Measurements from ENCODE around the gene SORCS3. TPM values are rescaled to one million over a fixed set of nuclear protein-coding genes. Genes with fewer than 3 reads are reported as not detected.
A peak's percentile ranks its signal among the peaks of the same experiment; 100 is the strongest.

Gene SORCS3
- total and polyA plus RNA-seq, 7 experiments from 2014 or later: 0.41 to 4.6 (median 0.61) TPM; not detected in 1

GRCh38 chr10:104941662-104942061 lies 300.6 kb downstream of the SORCS3 start:
- intact Hi-C loops (cut with micrococcal nuclease): no loop called here
- H3K4me3 Mint-ChIP-seq: no peak overlapping the region
- DNase-seq: no peak
- H3K27me3 Mint-ChIP-seq: no peaks in the 10 kb centered on the region
- ChIA-PET CTCF (no interaction called here), POLR2A (interaction anchor here (0.8 kb wide), 1 partner anchor 16 kb away, joined by 3 read pairs; no protein-coding TSS in a partner anchor)
- peaks cover 0 to 59% (median 24%) of the 10 kb centered on the region in 7 donors for H3K4me1 Mint-ChIP-seq
- Histone ChIP-seq H3K27ac (ENCODE audit: low read depth, low read length) (no peak overlapping the region), H3K36me3 (ENCODE audit: control insufficient read depth in 2 of 3, insufficient read depth in 3 of 3, low read length in 3 of 3) (no peaks in the 10 kb centered on the region), H3K27me3 (ENCODE audit: control insufficient read depth in 2 of 2, insufficient read depth in 2 of 2, low read length in 2 of 2) (no peaks in the 10 kb centered on the region), H3K9me3 (ENCODE audit: control insufficient read depth in 2 of 3, low read length in 3 of 3) (no peaks in the 10 kb centered on the region), H3K4me3 (ENCODE audit: low read length) (no peak overlapping the region), H3K4me1 (ENCODE audit: control insufficient read depth in 2 of 2, insufficient read depth in 2 of 2, low read length in 2 of 2) (peaks cover 0 to under 1% of the 10 kb centered on the region in 2 donors)
- no peak for ATAC-seq
- peaks cover 0 to 4% (median 0%) of the 10 kb centered on the region in 5 donors for H3K36me3 Mint-ChIP-seq
- H3K9me3 Mint-ChIP-seq: peaks cover 0 to 6% (median 0%) of the 10 kb centered on the region in 11 donors
- H3K27ac Mint-ChIP-seq: no peak overlapping the region

GRCh38 chr10:104947314-104947713 lies 306.2 kb downstream of the SORCS3 start:
- no peaks in the 10 kb centered on the region for H3K9me3 ChIP-seq (ENCODE audit: control insufficient read depth in 2 of 3, low read length in 3 of 3)
- intact Hi-C loops (cut with micrococcal nuclease): no loop called here
- H3K4me3 ChIP-seq (ENCODE audit: low read length): no peak overlapping the region
- H3K4me3 Mint-ChIP-seq: no peak overlapping the region
- no peak overlapping the region for H3K27ac Mint-ChIP-seq
- no peaks in the 10 kb centered on the region for H3K36me3 Mint-ChIP-seq
- CTCF ChIA-PET: no interaction called here
- ATAC-seq (no peak), DNase-seq (no peak)
- H3K27me3 Mint-ChIP-seq: no peaks in the 10 kb centered on the region
- no peak overlapping the region for H3K27ac ChIP-seq (ENCODE audit: low read depth, low read length)
- no peaks in the 10 kb centered on the region for H3K4me1 ChIP-seq (ENCODE audit: control insufficient read depth in 2 of 2, insufficient read depth in 2 of 2, low read length in 2 of 2)
- peaks cover 0 to 57% (median 18%) of the 10 kb centered on the region in 7 donors for H3K4me1 Mint-ChIP-seq
- POLR2A ChIA-PET: no interaction called here
- no peaks in the 10 kb centered on the region for H3K36me3 ChIP-seq (ENCODE audit: control insufficient read depth in 2 of 3, insufficient read depth in 3 of 3, low read length in 3 of 3)
- H3K27me3 ChIP-seq (ENCODE audit: control insufficient read depth in 2 of 2, insufficient read depth in 2 of 2, low read length in 2 of 2): no peaks in the 10 kb centered on the region
- H3K9me3 Mint-ChIP-seq: peaks cover 0 to 8% (median 0%) of the 10 kb centered on the region in 11 donors

GRCh38 chr10:104957178-104957841 lies 316.2 kb downstream of the SORCS3 start:
- H3K27ac Mint-ChIP-seq: no peak overlapping the region
- intact Hi-C loops (cut with micrococcal nuclease): no loop called here
- no peak overlapping the region for H3K4me3 Mint-ChIP-seq
- no peaks in the 10 kb centered on the region for H3K27me3 Mint-ChIP-seq
- ATAC-seq: no peak
- CTCF ChIA-PET: no interaction called here
- H3K9me3 Mint-ChIP-seq: peaks cover 0 to 21% (median 1%) of the 10 kb centered on the region in 11 donors
- no peaks in the 10 kb centered on the region for H3K36me3 ChIP-seq (ENCODE audit: control insufficient read depth in 2 of 3, insufficient read depth in 3 of 3, low read length in 3 of 3)
- no peaks in the 10 kb centered on the region for H3K4me1 ChIP-seq (ENCODE audit: control insufficient read depth in 2 of 2, insufficient read depth in 2 of 2, low read length in 2 of 2)
- peaks cover 0 to 38% (median 20%) of the 10 kb centered on the region in 5 donors for H3K36me3 Mint-ChIP-seq
- no peaks in the 10 kb centered on the region for H3K27me3 ChIP-seq (ENCODE audit: control insufficient read depth in 2 of 2, insufficient read depth in 2 of 2, low read length in 2 of 2)
- no peaks in the 10 kb centered on the region for H3K9me3 ChIP-seq (ENCODE audit: control insufficient read depth in 2 of 3, low read length in 3 of 3)
- POLR2A ChIA-PET: no interaction called here
- peaks cover 0 to 6% (median 0%) of the 10 kb centered on the region in 7 donors for H3K4me1 Mint-ChIP-seq
- no peak for DNase-seq
- H3K4me3 ChIP-seq (ENCODE audit: low read length): no peak overlapping the region
- H3K27ac ChIP-seq (ENCODE audit: low read depth, low read length): no peak overlapping the region

- H3K4me3 ChIP-seq (ENCODE audit: low read length): no peak overlapping the region
- H3K36me3 ChIP-seq (ENCODE audit: control insufficient read depth in 2 of 3, insufficient read depth in 3 of 3, low read length in 3 of 3): no peaks in the 10 kb centered on the region
- Mint-ChIP-seq H3K36me3 (peaks cover 0 to 20% (median 12%) of the 10 kb centered on the region in 5 donors), H3K4me1 (peaks cover 0 to 26% (median 2%) of the 10 kb centered on the region in 7 donors), H3K4me3 (no peak overlapping the region), H3K27ac (no peak overlapping the region), H3K9me3 (peaks cover 4 to 19% (median 8%) of the 10 kb centered on the region in 11 donors), H3K27me3 (no peaks in the 10 kb centered on the region)
- no peaks in the 10 kb centered on the region for H3K9me3 ChIP-seq (ENCODE audit: control insufficient read depth in 2 of 3, low read length in 3 of 3)
- ChIA-PET POLR2A (no interaction called here), CTCF (no interaction called here)
- no peak overlapping the region for H3K27ac ChIP-seq (ENCODE audit: low read depth, low read length)
- intact Hi-C loops (cut with micrococcal nuclease): no loop called here
- no peaks in the 10 kb centered on the region for H3K27me3 ChIP-seq (ENCODE audit: control insufficient read depth in 2 of 2, insufficient read depth in 2 of 2, low read length in 2 of 2)
- H3K4me1 ChIP-seq (ENCODE audit: control insufficient read depth in 2 of 2, insufficient read depth in 2 of 2, low read length in 2 of 2): no peaks in the 10 kb centered on the region
- no peak for DNase-seq
- no peak for ATAC-seq
Observed at GRCh38 chr10:104966563-104967297, 325.6 kb downstream of the SORCS3 start.

- H3K36me3 ChIP-seq (ENCODE audit: control insufficient read depth in 2 of 3, insufficient read depth in 3 of 3, low read length in 3 of 3): no peaks in the 10 kb centered on the region
- H3K9me3 ChIP-seq (ENCODE audit: control insufficient read depth in 2 of 3, low read length in 3 of 3): no peaks in the 10 kb centered on the region
- no peak overlapping the region for H3K4me3 ChIP-seq (ENCODE audit: low read length)
- H3K4me1 ChIP-seq (ENCODE audit: control insufficient read depth in 2 of 2, insufficient read depth in 2 of 2, low read length in 2 of 2): peaks cover 0 to 19% of the 10 kb centered on the region in 2 donors
- intact Hi-C loops (cut with micrococcal nuclease): loop anchor here in 1 of 2 donors (2.0 kb wide), 1 partner anchor 46 kb away; no protein-coding TSS in a partner anchor
- H3K27me3 ChIP-seq (ENCODE audit: control insufficient read depth in 2 of 2, insufficient read depth in 2 of 2, low read length in 2 of 2): no peaks in the 10 kb centered on the region
- peak overlapping the region in 6 of 10 donors; percentile 2 to 69 (median 56) for H3K4me3 Mint-ChIP-seq
- ChIA-PET POLR2A (no interaction called here), CTCF (no interaction called here)
- peaks cover 0 to 44% (median 34%) of the 10 kb centered on the region in 7 donors for H3K4me1 Mint-ChIP-seq
- ATAC-seq: no peak
- peaks cover 0 to 20% (median 10%) of the 10 kb centered on the region in 5 donors for H3K36me3 Mint-ChIP-seq
- peak overlapping the region in 5 of 9 donors; percentile 18 to 81 (median 61) for H3K27ac Mint-ChIP-seq
- no peak overlapping the region for H3K27ac ChIP-seq (ENCODE audit: low read depth, low read length)
- H3K27me3 Mint-ChIP-seq: no peaks in the 10 kb centered on the region
- peak in 4 of 9 donors; percentile 10 to 44 (median 27) for DNase-seq
- H3K9me3 Mint-ChIP-seq: peaks cover 0 to 6% (median 0%) of the 10 kb centered on the region in 11 donors
Observed at GRCh38 chr10:104980368-104980767, 339.3 kb downstream of the SORCS3 start.

- no peak for DNase-seq
- POLR2A ChIA-PET: interaction anchor here (1.1 kb wide), 1 partner anchor 47 kb away, joined by 4 read pairs; no protein-coding TSS in a partner anchor
- no peaks in the 10 kb centered on the region for H3K36me3 ChIP-seq (ENCODE audit: control insufficient read depth in 2 of 3, insufficient read depth in 3 of 3, low read length in 3 of 3)
- peaks cover 0 to 19% of the 10 kb centered on the region in 2 donors for H3K4me1 ChIP-seq (ENCODE audit: control insufficient read depth in 2 of 2, insufficient read depth in 2 of 2, low read length in 2 of 2)
- Mint-ChIP-seq H3K4me3 (no peak overlapping the region), H3K4me1 (peaks cover 0 to 44% (median 34%) of the 10 kb centered on the region in 7 donors), H3K27me3 (no peaks in the 10 kb centered on the region), H3K9me3 (peaks cover 0 to 14% (median 0%) of the 10 kb centered on the region in 11 donors), H3K27ac (no peak overlapping the region), H3K36me3 (peaks cover 0 to 33% (median 22%) of the 10 kb centered on the region in 5 donors)
- intact Hi-C loops (cut with micrococcal nuclease): loop anchor here in 1 of 2 donors (2.0 kb wide), 1 partner anchor 47 kb away; no protein-coding TSS in a partner anchor
- no peak overlapping the region for H3K27ac ChIP-seq (ENCODE audit: low read depth, low read length)
- CTCF ChIA-PET: no interaction called here
- no peak for ATAC-seq
- no peaks in the 10 kb centered on the region for H3K9me3 ChIP-seq (ENCODE audit: control insufficient read depth in 2 of 3, low read length in 3 of 3)
- no peak overlapping the region for H3K4me3 ChIP-seq (ENCODE audit: low read length)
- H3K27me3 ChIP-seq (ENCODE audit: control insufficient read depth in 2 of 2, insufficient read depth in 2 of 2, low read length in 2 of 2): no peaks in the 10 kb centered on the region
Observed at GRCh38 chr10:104981995-104982394, 340.9 kb downstream of the SORCS3 start.
